ES-I3 (cell line): Measurements from ENCODE around the gene CNIH2.
"Not testable (repeated sequence)": the region's sequence is repeated elsewhere in the genome, so short reads cannot be mapped to it uniquely, and the experiment has no call there.

Experiments used
- H3K36me3 ChIP-seq: 2 replicates; pipeline ENCODE4 v1.6.1; 2013; ENCODE audit warnings: mild to moderate bottlenecking, low read length, control low read depth, moderate library complexity; ENCODE audit not compliant: insufficient read depth
- H3K4me1 ChIP-seq: 2 replicates; pipeline ENCODE4 v1.6.1; 2013; ENCODE audit warnings: mild to moderate bottlenecking, control low read depth, low read length; ENCODE audit not compliant: insufficient read depth
- H3K9ac ChIP-seq: 2 replicates; pipeline ENCODE4 v1.6.1; 2013; ENCODE audit warnings: low read depth, mild to moderate bottlenecking, low read length, moderate library complexity
- H3K9me3 ChIP-seq: 2 replicates; pipeline ENCODE4 v1.6.1; 2013; ENCODE audit warnings: mild to moderate bottlenecking, low read length, moderate library complexity; ENCODE audit not compliant: control insufficient read depth, insufficient read depth

Gene CNIH2

GRCh38 chr11:66243782-66244535, 34.0 kb upstream of the CNIH2 start:
- no peaks in the 10 kb centered on the region for H3K36me3 ChIP-seq
- H3K9me3 ChIP-seq: no peaks in the 10 kb centered on the region
- H3K9ac ChIP-seq: no peak overlapping the region
- no peaks in the 10 kb centered on the region for H3K4me1 ChIP-seq

GRCh38 chr11:66247295-66247694, 30.7 kb upstream of the CNIH2 start:
- no peaks in the 10 kb centered on the region for H3K4me1 ChIP-seq
- no peaks in the 10 kb centered on the region for H3K9me3 ChIP-seq
- H3K36me3 ChIP-seq: no peaks in the 10 kb centered on the region
- H3K9ac ChIP-seq: no peak overlapping the region

GRCh38 chr11:66247801-66248200, 30.2 kb upstream of the CNIH2 start:
- H3K36me3 ChIP-seq: no peaks in the 10 kb centered on the region
- no peaks in the 10 kb centered on the region for H3K9me3 ChIP-seq
- no peaks in the 10 kb centered on the region for H3K4me1 ChIP-seq
- no peak overlapping the region for H3K9ac ChIP-seq

- no peaks in the 10 kb centered on the region for H3K4me1 ChIP-seq
- no peak overlapping the region for H3K9ac ChIP-seq
- H3K36me3 ChIP-seq: no peaks in the 10 kb centered on the region
- H3K9me3 ChIP-seq: no peaks in the 10 kb centered on the region
Measured at GRCh38 chr11:66248903-66249302, 29.1 kb upstream of the CNIH2 start.

GRCh38 chr11:66251809-66252208, 26.2 kb upstream of the CNIH2 start:
- Histone ChIP-seq H3K9ac (no peak overlapping the region), H3K4me1 (peaks cover 4% of the 10 kb centered on the region), H3K36me3 (no peaks in the 10 kb centered on the region), H3K9me3 (no peaks in the 10 kb centered on the region)

GRCh38 chr11:66253081-66253480, 24.9 kb upstream of the CNIH2 start:
- not testable (repeated sequence) for H3K4me1 ChIP-seq, H3K9ac ChIP-seq, H3K36me3 ChIP-seq, H3K9me3 ChIP-seq

- no peaks in the 10 kb centered on the region for H3K36me3 ChIP-seq
Measured at GRCh38 chr11:66258473-66258893, 19.5 kb upstream of the CNIH2 start.

GRCh38 chr11:66259225-66259624, 18.8 kb upstream of the CNIH2 start:
- no peak overlapping the region for H3K9ac ChIP-seq
- no peaks in the 10 kb centered on the region for H3K36me3 ChIP-seq
- H3K9me3 ChIP-seq: no peaks in the 10 kb centered on the region
- peaks cover 7% of the 10 kb centered on the region for H3K4me1 ChIP-seq

More at GRCh38 chr11:66258473-66258893, 19.5 kb upstream of the CNIH2 start:
- Histone ChIP-seq H3K9ac (peak overlapping the region; percentile 81), H3K9me3 (no peaks in the 10 kb centered on the region), H3K4me1 (peaks cover 7% of the 10 kb centered on the region)

GRCh38 chr11:66259956-66260355, 18.0 kb upstream of the CNIH2 start:
- no peaks in the 10 kb centered on the region for H3K36me3 ChIP-seq
- H3K9me3 ChIP-seq: no peaks in the 10 kb centered on the region
- H3K4me1 ChIP-seq: peaks cover 7% of the 10 kb centered on the region
- no peak overlapping the region for H3K9ac ChIP-seq

GRCh38 chr11:66261578-66261977, 16.4 kb upstream of the CNIH2 start:
- H3K4me1 ChIP-seq: peaks cover 5% of the 10 kb centered on the region
- no peaks in the 10 kb centered on the region for H3K36me3 ChIP-seq
- H3K9me3 ChIP-seq: no peaks in the 10 kb centered on the region
- H3K9ac ChIP-seq: no peak overlapping the region

- H3K36me3 ChIP-seq: no peaks in the 10 kb centered on the region
- no peaks in the 10 kb centered on the region for H3K9me3 ChIP-seq
- H3K4me1 ChIP-seq: peaks cover 3% of the 10 kb centered on the region; the same call in 1 of the 2 replicates
- no peak overlapping the region for H3K9ac ChIP-seq
Measured at GRCh38 chr11:66262191-66262590, 15.8 kb upstream of the CNIH2 start.

GRCh38 chr11:66262696-66263095, 15.3 kb upstream of the CNIH2 start:
- peaks cover 3% of the 10 kb centered on the region; the same call in 1 of the 2 replicates for H3K4me1 ChIP-seq
- no peaks in the 10 kb centered on the region for H3K9me3 ChIP-seq
- no peaks in the 10 kb centered on the region for H3K36me3 ChIP-seq
- H3K9ac ChIP-seq: no peak overlapping the region

- no peaks in the 10 kb centered on the region for H3K9me3 ChIP-seq
- H3K9ac ChIP-seq: no peak overlapping the region
- peaks cover 3% of the 10 kb centered on the region; the same call in 1 of the 2 replicates for H3K4me1 ChIP-seq
- H3K36me3 ChIP-seq: no peaks in the 10 kb centered on the region
Measured at GRCh38 chr11:66263231-66263630, 14.7 kb upstream of the CNIH2 start.

GRCh38 chr11:66263785-66264184, 14.2 kb upstream of the CNIH2 start:
- H3K36me3 ChIP-seq: no peaks in the 10 kb centered on the region

GRCh38 chr11:66264383-66264782, 13.6 kb upstream of the CNIH2 start:
- no peaks in the 10 kb centered on the region for H3K36me3 ChIP-seq
- H3K9me3 ChIP-seq: no peaks in the 10 kb centered on the region
- no peak overlapping the region for H3K9ac ChIP-seq
- H3K4me1 ChIP-seq: no peaks in the 10 kb centered on the region

More at GRCh38 chr11:66263785-66264184, 14.2 kb upstream of the CNIH2 start:
- H3K9me3 ChIP-seq: no peaks in the 10 kb centered on the region
- H3K9ac ChIP-seq: no peak overlapping the region
- H3K4me1 ChIP-seq: no peaks in the 10 kb centered on the region; the same call in 1 of the 2 replicates
